Measurements from ENCODE around the gene DLX2.

Gene DLX2

GRCh38 chr2:172053486-172053885 is 49.2 kb downstream of the DLX2 start:
- DNase-seq (ENCODE audit: low spot score) = no peak

GRCh38 chr2:172052000-172052983 is 50.4 kb downstream of the DLX2 start:
- no peak for DNase-seq (ENCODE audit: low spot score)

GRCh38 chr2:172050479-172051125 is 52.1 kb downstream of the DLX2 start:
- no peak for DNase-seq (ENCODE audit: low spot score)

- peak; percentile 49 for DNase-seq (ENCODE audit: low spot score)
These were observed 53.1 kb downstream of the DLX2 start for GRCh38 chr2:172049567-172050120.

All from hematopoietic multipotent progenitor cell treated with erythropoietin and hydrocortisone succinate and interleukin-3 and kit ligand, for 15 days (in vitro differentiated cells).